GF-D8 (cell line): Measurements from ENCODE around the gene CLDN9.

Source experiments
- DNase-seq: peaks from one replicate; lab custom pipeline; 2025; lab: John Stamatoyannopoulos, UW

Gene CLDN9

DNA sequence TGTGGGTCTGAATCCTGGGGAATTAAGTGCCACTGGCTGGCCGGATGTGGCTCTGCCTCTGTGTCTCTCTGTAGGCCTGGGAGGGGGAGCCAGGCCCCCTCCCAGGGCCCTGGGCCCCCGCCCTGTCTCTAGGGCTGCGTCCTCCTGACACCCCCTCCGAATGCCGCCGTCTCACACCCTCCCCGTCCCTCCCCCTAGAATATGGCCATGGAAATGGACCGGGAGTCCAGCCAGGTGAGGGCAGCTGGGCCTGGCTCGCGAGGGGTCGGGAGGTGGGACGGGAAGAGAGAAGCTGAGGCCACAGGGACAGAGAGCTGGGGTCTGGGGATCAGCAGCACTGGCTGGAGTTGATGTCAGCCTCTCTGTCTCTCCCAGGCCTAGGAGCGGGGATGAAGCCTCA is 16.4 kb upstream of the CLDN9 start:
- DNase-seq, result no peak

DNA sequence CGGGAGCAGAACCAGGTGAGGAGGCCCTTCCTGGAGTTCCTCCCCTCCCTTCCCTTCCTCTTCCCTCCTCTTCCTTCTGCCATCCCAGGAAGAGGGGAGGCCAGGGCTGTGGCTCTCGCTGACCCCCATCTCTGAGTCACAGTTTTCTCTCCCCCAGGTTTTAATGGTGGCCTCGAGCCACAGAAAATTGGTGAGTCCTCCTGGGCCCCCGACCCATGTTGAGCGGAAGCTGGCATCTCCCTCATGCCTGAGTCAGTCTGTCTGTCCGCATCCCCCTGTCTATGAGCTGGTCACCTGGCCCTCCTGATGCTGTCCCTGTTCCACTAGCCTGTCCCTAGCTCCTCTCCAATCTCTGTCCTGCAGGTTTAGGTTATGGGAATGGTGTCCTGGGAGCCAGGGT is 12.8 kb upstream of the CLDN9 start:
- no peak for DNase-seq

DNA sequence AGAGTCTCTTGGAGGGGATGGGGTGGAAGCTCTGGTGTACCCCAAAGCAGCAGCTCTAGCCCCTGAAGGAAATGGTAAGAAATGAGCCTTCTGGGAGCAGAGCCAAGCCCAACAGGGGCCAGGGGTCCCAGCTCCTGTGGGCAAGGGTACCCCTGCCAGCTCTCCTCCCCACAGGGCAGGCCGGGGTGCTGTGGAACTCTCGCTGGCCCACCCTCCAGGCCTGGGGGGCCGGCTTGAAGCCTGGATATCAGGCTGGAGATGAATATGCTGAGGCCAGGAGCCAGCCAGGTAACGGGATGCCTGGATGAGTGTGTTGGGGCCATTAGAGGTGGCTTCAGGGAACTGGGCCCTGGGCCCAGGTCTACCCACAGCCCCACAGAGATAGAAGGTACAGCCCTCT is 12.2 kb upstream of the CLDN9 start:
- DNase-seq, result no peak

GRCh38 chr16:3001316-3001715 is 11.4 kb upstream of the CLDN9 start:
- no peak for DNase-seq

DNA sequence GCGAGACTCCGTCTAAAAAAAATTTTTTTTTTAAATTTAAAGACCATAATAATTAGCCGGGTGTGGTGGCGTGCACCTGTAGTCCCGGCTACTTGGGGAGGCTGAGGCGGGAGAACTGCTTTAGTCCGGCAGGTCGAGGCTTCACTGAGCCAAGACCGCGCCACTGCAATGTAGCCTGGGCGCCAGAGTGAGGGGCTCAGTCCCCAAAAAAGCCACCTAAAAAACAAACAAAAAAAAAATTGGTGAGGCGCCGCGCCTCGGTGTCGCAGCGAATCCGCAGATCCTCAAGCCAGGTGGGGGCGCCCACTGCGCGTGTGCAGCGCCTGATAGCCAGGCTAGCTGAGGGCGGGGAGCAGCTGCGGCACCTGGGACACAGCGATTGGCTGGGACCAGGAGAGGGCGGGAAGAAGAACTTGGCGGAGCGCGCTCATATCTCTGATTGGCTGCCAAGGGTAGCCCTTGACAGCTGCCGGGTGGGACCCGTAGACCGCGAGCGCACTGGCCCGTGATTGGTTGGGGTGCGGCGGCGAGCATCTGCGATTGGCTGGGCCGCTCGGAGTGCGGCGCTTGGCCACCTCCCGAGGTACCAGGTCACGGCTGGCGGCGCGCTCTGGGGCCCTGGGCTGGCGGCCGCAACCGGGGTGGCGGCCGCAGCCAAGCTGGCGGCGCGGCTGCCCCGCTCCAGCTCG is 9.0 kb upstream of the CLDN9 start:
- DNase-seq, result peak; percentile 96

DNA sequence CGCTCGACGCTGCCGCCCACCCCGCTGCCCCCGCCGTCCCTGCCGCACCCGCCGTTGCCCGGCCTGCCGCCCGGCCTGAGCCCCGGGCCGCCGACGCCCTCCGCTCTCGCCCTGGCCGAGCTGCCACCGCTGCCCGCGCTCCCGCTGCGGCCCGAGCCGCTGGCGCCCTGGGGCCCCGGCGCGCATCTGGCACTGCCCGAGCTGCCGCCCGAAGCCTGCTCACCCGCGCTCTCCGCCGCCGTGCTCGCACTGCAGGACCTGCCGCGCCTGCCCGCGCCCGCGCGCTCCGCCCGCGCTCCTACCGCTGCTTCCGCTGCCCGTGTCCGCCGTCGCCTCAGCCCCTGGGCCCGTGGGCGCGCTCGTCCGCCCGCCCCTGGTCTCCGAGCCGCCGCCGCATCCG is 8.4 kb upstream of the CLDN9 start:
- DNase-seq, result no peak

GRCh38 chr16:3004781-3005284 is 7.9 kb upstream of the CLDN9 start:
- peak; percentile 32 for DNase-seq

GRCh38 chr16:3007059-3007956 is 5.4 kb upstream of the CLDN9 start:
- DNase-seq, result peak; percentile 78

GRCh38 chr16:3007957-3008689 is 4.6 kb upstream of the CLDN9 start:
- peak; percentile 90 for DNase-seq

DNA sequence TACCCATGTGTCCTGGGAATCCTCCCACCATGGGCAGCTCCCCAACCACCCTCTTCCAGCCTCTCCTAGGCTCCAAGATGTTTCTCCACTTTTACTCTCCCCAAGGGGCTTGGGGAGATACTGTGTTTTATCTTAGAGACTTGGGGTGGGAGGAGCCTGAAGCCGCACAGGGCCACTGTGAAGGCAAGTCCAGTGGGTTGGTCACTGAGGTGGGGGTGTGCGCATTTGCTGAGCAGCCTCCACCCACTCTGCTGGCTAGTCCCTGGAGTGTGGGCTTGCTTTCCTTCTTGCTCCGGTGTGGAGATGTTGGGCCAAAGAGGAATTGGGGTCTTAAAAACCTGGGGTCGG is 4.1 kb upstream of the CLDN9 start:
- no peak for DNase-seq

DNA sequence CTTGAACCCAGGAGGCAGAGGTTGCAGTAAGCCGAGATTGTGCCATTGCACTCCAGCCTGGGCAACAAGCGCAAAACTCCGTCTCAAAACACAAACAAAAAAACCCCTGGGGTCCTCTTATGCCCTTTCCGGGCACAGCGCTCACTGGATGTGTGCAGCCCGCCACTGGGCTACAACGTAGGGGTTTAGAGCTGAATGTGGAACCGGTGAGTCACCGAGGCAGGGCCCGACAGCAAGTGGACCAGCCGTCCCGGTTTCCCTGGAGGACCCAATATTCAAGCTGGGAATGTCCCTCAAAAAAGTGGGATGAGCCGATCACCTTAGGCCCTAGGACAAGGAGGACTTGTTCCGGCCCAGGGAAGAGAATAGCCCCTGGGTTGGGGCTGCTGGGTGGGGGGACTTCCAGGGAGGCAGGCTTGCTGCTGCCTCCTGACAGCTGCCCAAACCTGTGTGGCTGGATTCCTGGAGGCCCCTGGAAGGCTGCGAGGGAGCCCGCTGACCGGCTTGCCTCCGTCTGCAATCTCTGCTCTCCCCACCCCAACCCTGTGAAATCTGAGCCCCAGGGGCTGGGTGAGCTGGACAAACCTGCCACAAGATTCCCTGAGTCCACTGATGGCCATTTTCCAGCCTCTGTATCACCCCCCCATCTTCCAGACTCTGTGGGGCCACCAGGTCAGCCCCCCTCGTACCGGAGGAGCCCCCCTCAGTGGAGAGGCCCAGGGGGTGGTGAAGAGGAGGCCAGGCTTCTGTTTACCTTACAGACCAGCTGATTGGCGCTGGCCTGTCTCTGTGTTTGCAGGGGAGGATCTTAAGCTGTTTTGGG is 2.9 kb upstream of the CLDN9 start:
- no peak for DNase-seq

GRCh38 chr16:3010510-3010909 is 2.2 kb upstream of the CLDN9 start:
- DNase-seq, result no peak

DNA sequence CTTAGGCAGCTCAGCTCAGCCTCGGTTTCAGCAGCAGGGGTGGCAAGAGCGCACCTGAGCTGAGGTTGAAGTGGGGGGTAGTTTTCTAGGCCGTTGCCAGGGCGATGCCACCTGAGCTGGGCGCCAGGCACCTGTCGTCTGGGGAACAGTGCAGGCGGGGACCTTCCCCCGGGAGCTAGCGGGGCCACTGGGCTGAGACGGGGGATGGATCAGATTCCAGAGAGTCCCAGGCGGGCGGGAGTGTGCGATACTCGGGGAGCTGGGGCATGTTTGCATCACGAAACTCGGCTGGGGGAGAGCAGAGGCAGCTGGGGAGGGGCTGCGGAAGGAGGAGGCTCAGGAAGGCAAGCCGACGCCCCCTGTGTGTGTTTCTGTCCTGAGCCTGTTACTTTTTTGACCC is 477 bp upstream of the CLDN9 start:
- no peak for DNase-seq

GRCh38 chr16:3013491-3013951 is 798 bp downstream of the CLDN9 start:
- DNase-seq, result no peak

DNA sequence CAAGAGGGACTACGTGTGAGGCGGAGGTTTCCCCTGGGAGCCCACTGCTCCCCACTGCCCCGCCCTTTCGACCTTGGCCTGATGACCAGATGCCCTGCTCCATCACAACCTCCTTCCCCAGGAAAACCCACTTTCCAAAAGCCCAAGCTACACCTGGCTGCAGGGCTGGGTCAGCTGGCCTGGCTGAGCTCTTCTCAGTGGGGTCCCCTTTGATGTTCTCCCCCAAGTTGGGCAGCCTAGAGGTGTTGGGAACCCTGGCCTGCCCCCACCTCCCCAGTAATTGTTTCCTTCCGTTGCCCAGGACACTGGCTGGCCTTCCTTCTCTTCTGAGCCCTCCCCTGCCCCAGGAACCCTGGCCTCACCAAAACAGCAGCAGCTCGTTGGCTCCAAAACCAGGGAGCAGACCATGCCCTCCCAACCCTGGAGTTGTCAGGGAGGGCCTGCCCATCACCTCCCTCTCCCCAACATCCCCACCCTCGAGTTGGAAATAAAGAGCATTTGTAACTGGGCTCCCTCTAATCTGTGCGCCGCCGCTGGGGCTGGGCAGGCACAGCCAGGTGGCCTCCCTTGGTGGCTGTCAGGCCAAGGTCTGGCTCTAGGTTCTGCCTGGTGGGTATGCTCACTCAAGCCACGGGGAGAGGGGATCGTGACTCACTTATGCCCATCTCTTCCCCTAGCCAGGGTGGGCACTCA is 1.4 kb downstream of the CLDN9 start:
- DNase-seq, result no peak

GRCh38 chr16:3014971-3015370 is 2.2 kb downstream of the CLDN9 start:
- DNase-seq, result no peak

DNA sequence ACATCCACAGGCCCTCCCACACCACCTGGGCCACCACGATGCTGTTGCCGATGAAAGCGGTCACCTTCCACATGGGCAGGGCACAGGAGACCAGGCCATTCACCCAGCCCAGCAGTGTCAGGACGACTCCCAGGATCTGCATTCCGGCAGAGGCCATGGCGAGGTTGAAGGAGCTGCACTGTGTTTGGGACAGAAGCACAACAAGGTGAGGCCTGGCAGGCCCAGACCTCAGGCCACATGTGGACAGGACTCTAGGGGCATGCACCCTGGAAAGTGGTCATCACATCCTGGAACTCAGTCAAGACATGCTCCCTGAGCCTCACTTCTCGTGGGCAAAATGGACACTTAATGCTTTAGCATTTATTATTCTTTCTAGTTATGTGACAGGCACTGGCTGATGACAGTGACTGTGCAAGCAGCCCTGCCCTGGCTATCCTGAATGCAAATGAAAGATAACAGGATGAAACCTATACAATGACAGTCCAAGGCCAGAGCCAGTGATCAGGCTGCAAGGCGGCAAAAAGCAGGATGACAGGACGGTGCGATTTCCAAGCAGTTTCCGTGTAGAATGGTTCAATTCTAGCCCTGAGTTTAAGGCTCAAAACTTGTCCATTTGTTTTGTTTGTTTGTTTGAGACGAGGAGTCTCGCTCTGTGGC is 3.3 kb downstream of the CLDN9 start:
- DNase-seq, result no peak

GRCh38 chr16:3017344-3017743 is 4.6 kb downstream of the CLDN9 start:
- no peak for DNase-seq

DNA sequence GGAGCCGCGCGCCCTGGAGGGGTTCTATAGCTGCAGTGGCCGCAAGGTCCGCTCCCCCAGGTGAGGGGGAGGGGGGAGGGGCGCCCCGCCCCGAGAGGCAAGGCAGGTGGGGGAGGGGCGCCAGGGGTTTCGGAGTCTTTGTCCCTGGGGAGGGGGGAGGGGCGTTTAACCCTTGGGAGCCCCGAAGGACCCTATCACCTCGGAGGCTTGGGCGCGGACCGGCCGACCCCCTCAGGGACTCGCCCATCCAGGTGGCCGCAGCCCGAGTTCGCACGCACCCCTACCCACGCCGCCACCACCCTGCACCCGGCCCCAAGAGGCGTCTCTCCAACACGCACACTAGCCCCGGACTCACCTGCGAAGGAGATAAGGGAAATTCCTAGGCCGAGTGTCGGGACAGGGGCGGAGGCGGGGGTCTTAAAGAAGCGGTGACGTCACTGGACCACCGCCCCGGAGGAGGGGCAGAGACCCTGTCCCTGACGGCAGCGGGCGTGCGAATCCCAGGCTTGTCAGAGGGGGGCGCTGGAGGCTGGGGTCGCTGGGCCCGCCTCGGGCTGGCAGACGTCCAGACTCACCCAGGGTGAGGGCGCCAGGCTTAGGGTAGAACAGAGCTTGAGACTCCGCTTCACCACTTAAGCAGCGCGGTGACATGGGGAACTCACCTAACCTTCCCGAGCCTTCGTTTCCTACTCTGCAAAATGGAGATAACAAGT is 5.2 kb downstream of the CLDN9 start, which contains the start of gene CLDN6:
Gene CLDN6 (minus strand): TSS at position 390 of the 713 bp plus-strand sequence. CDS start 2,162 bp downstream, outside the sequence.
- DNase-seq, result no peak
